ENCODE results near the gene DTL. TPM values are rescaled to one million over a fixed set of nuclear protein-coding genes. Genes with fewer than 3 reads are reported as not detected.

Gene DTL, protein sequence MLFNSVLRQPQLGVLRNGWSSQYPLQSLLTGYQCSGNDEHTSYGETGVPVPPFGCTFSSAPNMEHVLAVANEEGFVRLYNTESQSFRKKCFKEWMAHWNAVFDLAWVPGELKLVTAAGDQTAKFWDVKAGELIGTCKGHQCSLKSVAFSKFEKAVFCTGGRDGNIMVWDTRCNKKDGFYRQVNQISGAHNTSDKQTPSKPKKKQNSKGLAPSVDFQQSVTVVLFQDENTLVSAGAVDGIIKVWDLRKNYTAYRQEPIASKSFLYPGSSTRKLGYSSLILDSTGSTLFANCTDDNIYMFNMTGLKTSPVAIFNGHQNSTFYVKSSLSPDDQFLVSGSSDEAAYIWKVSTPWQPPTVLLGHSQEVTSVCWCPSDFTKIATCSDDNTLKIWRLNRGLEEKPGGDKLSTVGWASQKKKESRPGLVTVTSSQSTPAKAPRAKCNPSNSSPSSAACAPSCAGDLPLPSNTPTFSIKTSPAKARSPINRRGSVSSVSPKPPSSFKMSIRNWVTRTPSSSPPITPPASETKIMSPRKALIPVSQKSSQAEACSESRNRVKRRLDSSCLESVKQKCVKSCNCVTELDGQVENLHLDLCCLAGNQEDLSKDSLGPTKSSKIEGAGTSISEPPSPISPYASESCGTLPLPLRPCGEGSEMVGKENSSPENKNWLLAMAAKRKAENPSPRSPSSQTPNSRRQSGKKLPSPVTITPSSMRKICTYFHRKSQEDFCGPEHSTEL
- total RNA-seq = 11.4 and 20.7 TPM in 2 replicates

DNA sequence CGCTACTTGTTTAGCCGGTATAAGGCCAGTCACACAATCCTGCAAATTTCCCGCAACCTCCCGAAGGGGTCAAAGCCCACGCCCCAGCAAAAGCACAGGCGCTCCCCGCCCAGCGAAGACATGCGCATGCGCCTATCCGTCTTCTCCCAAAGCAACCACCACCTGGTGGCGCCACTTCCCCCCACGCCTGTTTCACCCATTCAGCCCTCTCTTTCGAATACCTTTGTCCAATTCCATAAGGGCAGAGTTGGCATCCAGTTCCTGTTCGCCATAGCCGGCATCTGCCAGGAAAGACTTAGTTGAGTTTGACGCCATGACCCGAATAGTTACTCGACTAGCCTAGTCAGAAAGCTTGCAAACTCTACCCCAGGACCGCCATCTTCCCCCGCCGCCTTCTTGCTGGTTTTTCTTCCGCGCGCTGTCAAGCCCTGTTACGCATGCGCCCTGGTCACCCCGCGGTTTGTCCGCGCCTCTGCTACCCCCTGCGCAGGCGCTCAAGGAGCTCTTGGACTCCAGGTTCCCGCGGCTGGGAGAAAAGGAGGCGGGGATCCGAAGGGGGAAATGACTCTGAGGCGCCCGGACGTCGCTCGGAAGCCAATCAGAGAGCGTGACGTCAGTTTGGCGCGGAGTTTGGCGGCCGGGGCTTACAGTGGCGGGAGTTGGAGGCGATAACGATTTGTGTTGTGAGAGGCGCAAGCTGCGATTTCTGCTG lies at the start of gene DTL, which contains the start of gene INTS7:
TSS of gene DTL (plus strand) at position 626 of the 712 bp plus-strand sequence. CDS start 143 bp downstream, outside the sequence.
TSS of gene INTS7 (minus strand) at position 435 of the 712 bp plus-strand sequence. CDS start at position 315, 120 bp downstream.

Other genes with a start within 250 kb of the DTL start
- 42.0 and 43.0 TPM in 2 replicates for gene LPGAT1, start 205.0 kb upstream of the DTL start, total RNA-seq
- gene INTS7, start 191 bp upstream of the DTL start, total RNA-seq = 9.6 and 10.4 TPM in 2 replicates
- 21.1 and 24.6 TPM in 2 replicates for gene PPP2R5A, start 249.7 kb downstream of the DTL start, total RNA-seq